ENCODE measurements around the gene MGAT1. TPM values are rescaled to one million over a fixed set of nuclear protein-coding genes. Genes with fewer than 3 reads are reported as not detected.

MGAT1 gene
- polyA plus RNA-seq, 3 donors, result 231 to 523 (median 385) TPM

DNA sequence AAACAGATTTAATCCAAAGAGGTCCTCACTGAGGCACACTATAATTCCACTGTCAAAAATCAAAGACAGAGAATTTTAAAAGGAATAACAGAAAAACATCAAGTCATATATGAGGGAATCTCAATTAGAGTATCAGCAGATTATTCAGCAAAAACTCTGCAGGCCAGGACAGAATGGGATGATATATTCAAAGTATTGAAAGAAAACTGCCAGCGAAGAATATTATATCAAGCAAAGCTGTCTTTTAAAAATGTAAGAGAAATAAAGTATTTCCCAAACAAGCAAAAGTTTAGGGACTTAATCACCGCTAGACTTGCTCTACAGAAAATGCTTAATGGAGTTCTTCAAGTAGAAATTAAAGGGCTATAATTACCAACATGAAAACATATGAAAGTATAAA lies 47.0 kb downstream of the MGAT1 start:
- Histone ChIP-seq H3K4me2 (replicated peaks; ENCODE audit: extremely low read depth, low read length, poor library complexity, severe bottlenecking) (no peak overlapping the region), H3K4me3 (replicated peaks in 1 of 3; ENCODE audit: low read depth in 2 of 3, low read length in 3 of 3) (no peak overlapping the region), H4K20me1 (ENCODE audit: insufficient read depth, low read length) (no peaks in the 10 kb centered on the region), H2AFZ (ENCODE audit: insufficient read depth, low read depth, low read length, poor library complexity, severe bottlenecking) (no peak overlapping the region), H3K9ac (ENCODE audit: insufficient read depth, low read length, poor library complexity, severe bottlenecking) (no peak overlapping the region), H3K79me2 (ENCODE audit: insufficient read depth, low read length) (no peaks in the 10 kb centered on the region), H3K4me1 (ENCODE audit: control insufficient read depth in 1 of 2, insufficient read depth in 2 of 2, low read length in 2 of 2) (no peaks in the 10 kb centered on the region), H3K9me3 (replicated peaks in 1 of 2; ENCODE audit: control insufficient read depth in 1 of 2, insufficient read depth in 1 of 2, low read length in 2 of 2) (peaks cover 14 to 29% of the 10 kb centered on the region in 2 donors), H3K27me3 (ENCODE audit: control insufficient read depth in 2 of 2, insufficient read depth in 2 of 2, low read length in 2 of 2) (no peaks in the 10 kb centered on the region), H3K36me3 (replicated peaks in 1 of 2; ENCODE audit: control insufficient read depth in 1 of 2, insufficient read depth in 2 of 2, low read length in 2 of 2) (no peaks in the 10 kb centered on the region), H3K27ac (ENCODE audit: low read depth in 1 of 2, low read length in 2 of 2) (no peak overlapping the region)
- peaks cover 3 to 6% (median 4%) of the 10 kb centered on the region in 3 donors for H3K27me3 Mint-ChIP-seq (ENCODE audit: low read depth in 3 of 3)
- no peaks in the 10 kb centered on the region for H3K4me1 Mint-ChIP-seq
- peaks cover 8 to 43% (median 32%) of the 10 kb centered on the region in 7 donors for H3K9me3 Mint-ChIP-seq
- TF ChIP-seq, protein P1, sequence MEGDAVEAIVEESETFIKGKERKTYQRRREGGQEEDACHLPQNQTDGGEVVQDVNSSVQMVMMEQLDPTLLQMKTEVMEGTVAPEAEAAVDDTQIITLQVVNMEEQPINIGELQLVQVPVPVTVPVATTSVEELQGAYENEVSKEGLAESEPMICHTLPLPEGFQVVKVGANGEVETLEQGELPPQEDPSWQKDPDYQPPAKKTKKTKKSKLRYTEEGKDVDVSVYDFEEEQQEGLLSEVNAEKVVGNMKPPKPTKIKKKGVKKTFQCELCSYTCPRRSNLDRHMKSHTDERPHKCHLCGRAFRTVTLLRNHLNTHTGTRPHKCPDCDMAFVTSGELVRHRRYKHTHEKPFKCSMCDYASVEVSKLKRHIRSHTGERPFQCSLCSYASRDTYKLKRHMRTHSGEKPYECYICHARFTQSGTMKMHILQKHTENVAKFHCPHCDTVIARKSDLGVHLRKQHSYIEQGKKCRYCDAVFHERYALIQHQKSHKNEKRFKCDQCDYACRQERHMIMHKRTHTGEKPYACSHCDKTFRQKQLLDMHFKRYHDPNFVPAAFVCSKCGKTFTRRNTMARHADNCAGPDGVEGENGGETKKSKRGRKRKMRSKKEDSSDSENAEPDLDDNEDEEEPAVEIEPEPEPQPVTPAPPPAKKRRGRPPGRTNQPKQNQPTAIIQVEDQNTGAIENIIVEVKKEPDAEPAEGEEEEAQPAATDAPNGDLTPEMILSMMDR (IDR thresholded peaks at IDR 0.05), result no peak
- no peaks in the 10 kb centered on the region for H3K36me3 Mint-ChIP-seq
- intact Hi-C loops (cut with micrococcal nuclease), result no loop called here
- H3K4me3 Mint-ChIP-seq, result no peak overlapping the region
- DNase-seq, result no peak
- no CpG with 5 or more reads among the region's 2 CpGs for WGBS (ENCODE audit: insufficient coverage)
- no peak overlapping the region for H3K27ac Mint-ChIP-seq

DNA sequence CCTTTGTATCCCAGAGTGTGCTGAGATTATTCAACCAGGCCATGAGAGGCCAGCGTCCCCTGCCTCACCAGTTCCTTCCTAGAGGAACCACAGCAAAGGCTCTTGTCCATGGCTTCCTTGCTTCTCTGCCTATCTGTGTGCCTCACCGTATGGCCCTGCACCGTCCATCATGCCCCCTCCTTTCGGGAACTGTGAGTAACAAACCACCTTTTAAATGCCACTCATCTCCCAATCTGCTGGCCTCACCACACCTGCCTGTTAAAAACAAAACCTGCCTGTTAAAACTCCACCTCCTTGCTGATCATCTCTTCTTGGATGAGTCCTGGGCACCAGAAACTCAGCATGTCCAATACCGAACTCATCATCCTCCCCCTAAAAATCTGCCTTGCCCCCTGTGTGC lies 58.4 kb downstream of the MGAT1 start:
- intact Hi-C loops (cut with micrococcal nuclease), result no loop called here
- H3K27me3 ChIP-seq (ENCODE audit: control insufficient read depth in 2 of 2, insufficient read depth in 2 of 2, low read length in 2 of 2), result no peaks in the 10 kb centered on the region

More for the DNA sequence above, 58.4 kb downstream of the MGAT1 start:
- Mint-ChIP-seq H3K27me3 (ENCODE audit: low read depth in 3 of 3) (peaks cover 2 to 8% (median 4%) of the 10 kb centered on the region in 3 donors), H3K36me3 (no peaks in the 10 kb centered on the region), H3K4me1 (no peaks in the 10 kb centered on the region), H3K4me3 (no peak overlapping the region), H3K9me3 (peaks cover 0 to 3% (median 0%) of the 10 kb centered on the region in 7 donors), H3K27ac (no peak overlapping the region)
- H3K36me3 ChIP-seq (replicated peaks in 1 of 2; ENCODE audit: control insufficient read depth in 1 of 2, insufficient read depth in 2 of 2, low read length in 2 of 2), result no peaks in the 10 kb centered on the region
- H3K4me2 ChIP-seq (replicated peaks; ENCODE audit: extremely low read depth, low read length, poor library complexity, severe bottlenecking), result no peak overlapping the region
- H4K20me1 ChIP-seq (ENCODE audit: insufficient read depth, low read length), result no peaks in the 10 kb centered on the region
- TF ChIP-seq, protein P1 (IDR thresholded peaks at IDR 0.05), result no peak
- H2AFZ ChIP-seq (ENCODE audit: insufficient read depth, low read depth, low read length, poor library complexity, severe bottlenecking), result no peak overlapping the region
- H3K27ac ChIP-seq (ENCODE audit: low read depth in 1 of 2, low read length in 2 of 2), result no peak overlapping the region
- peaks cover 0 to 3% of the 10 kb centered on the region in 2 donors for H3K9me3 ChIP-seq (replicated peaks in 1 of 2; ENCODE audit: control insufficient read depth in 1 of 2, insufficient read depth in 1 of 2, low read length in 2 of 2)
- no peak for DNase-seq
- no peaks in the 10 kb centered on the region for H3K79me2 ChIP-seq (ENCODE audit: insufficient read depth, low read length)
- H3K4me3 ChIP-seq (replicated peaks in 1 of 3; ENCODE audit: low read depth in 2 of 3, low read length in 3 of 3), result no peak overlapping the region
- no peak overlapping the region for H3K9ac ChIP-seq (ENCODE audit: insufficient read depth, low read length, poor library complexity, severe bottlenecking)
- H3K4me1 ChIP-seq (ENCODE audit: control insufficient read depth in 1 of 2, insufficient read depth in 2 of 2, low read length in 2 of 2), result no peaks in the 10 kb centered on the region
- WGBS (ENCODE audit: insufficient coverage), result 62% methylated on average over 5 of the region's 5 CpGs
